Right lobe of liver (tissue), 6 donors: ENCODE measurements around the gene PYGL. TPM values are rescaled to one million over a fixed set of nuclear protein-coding genes. Genes with fewer than 3 reads are reported as not detected.

ENCODE experiments used
- ATAC-seq, 4 donors: fragments of 200-7000 bp; cut with Tn5 transposase; one replicate each; pipeline ENCODE4 v1.9.1; 2020; ENCODE audit warnings: mild to moderate bottlenecking in 4 of 4, moderate library complexity in 4 of 4
- DNase-seq, 3 donors: peaks; one replicate each; pipeline ENCODE4 v3.0.0-alpha.2; 2020
- H3K27ac ChIP-seq, 3 donors: fragments of 200-600 bp; one replicate each; pipeline ENCODE4 v1.8.0; 2022
- H3K27me3 ChIP-seq, 2 donors: fragments of 200-600 bp; one replicate each; pipeline ENCODE4 v1.8.0; 2022
- H3K36me3 ChIP-seq, 4 donors: fragments of 200-600 bp; sonication (generic) in 1 of 4; one replicate each; pipeline versions ENCODE4 v1.5.1 to v1.8.0; 2017 to 2022; ENCODE audit warnings: control low read depth in 1 of 4
- H3K4me1 ChIP-seq, 4 donors: fragments of 200-600 bp; sonication (generic) in 1 of 4; one replicate each; pipeline versions ENCODE4 v1.5.1 to v1.8.0; 2017 to 2022; ENCODE audit warnings: control low read depth in 1 of 4
- H3K4me3 ChIP-seq, 3 donors: fragments of 200-600 bp; one replicate each; pipeline ENCODE4 v1.8.0; 2022
- H3K9me3 ChIP-seq, 4 donors: fragments of 200-600 bp; sonication (generic) in 1 of 4; one replicate each; pipeline versions ENCODE4 v1.5.1 to v1.8.0; 2017 to 2022; ENCODE audit warnings: control low read depth in 1 of 4
- POLR2A ChIP-seq: fragments of 450-650 bp; IDR thresholded peaks from one replicate; pipeline ENCODE4 v1.6.1; 2017; ENCODE audit warnings: antibody characterized with exemption, mild to moderate bottlenecking
- WGBS: methylation state at CpG from one replicate; pipeline ENCODE4 v1.1.6; 2018; ENCODE audit warnings: low coverage, low lambda C conversion rate; ENCODE audit not compliant: insufficient coverage; ENCODE audit errors: missing lambda C conversion rate; 5-methylcytosine and 5-hydroxymethylcytosine counted together
- intact Hi-C, 2 donors: fragments of 100-400 bp; cut with DNase I; formaldehyde crosslinking; loops; one replicate each; pipeline versions ENCODE4 v1.11.2 to v1.14.1; 2022
- total RNA-seq, 6 experiments: library from RNA; depleted of rRNA in 2 of 6; stranded (reverse); fragments of >200 nt in 2 of 6; fragmentation: NEBNext Ultra II Directional in 3 of 6; extraction: Animal tissue kit (Norgen Biotek cat#: 25700) in 3 of 6; gene quantifications; one replicate each; pipeline versions ENCODE4 v1.1.0 to v1.2.4, GENCODE V29; 2016 to 2023
- TF ChIP-seq, protein P1 (sequence below), 4 donors: fragments of 200-600 bp in 3 of 4; fragments of 450-650 bp in 1 of 4; IDR thresholded peaks; one replicate each; pipeline versions ENCODE4 v1.5.1 to v1.8.0; 2016 to 2022; ENCODE audit warnings: antibody characterized with exemption in 4 of 4, mild to moderate bottlenecking in 2 of 4
- donor health status: DM: no; HTN: yes; CAD: no.
- donor health status: DM: no; HTN: no; CAD: no.
- donor health status: DM: no; HTN: no; CAD: no.
- donor health status: DM: no; HTN: yes; CAD: no.
- donor health status: DM: no; HTN: yes; CAD: no.

PYGL gene
- total RNA-seq, 6 experiments from 2014 or later = 80.1 to 130 (median 107) TPM

DNA sequence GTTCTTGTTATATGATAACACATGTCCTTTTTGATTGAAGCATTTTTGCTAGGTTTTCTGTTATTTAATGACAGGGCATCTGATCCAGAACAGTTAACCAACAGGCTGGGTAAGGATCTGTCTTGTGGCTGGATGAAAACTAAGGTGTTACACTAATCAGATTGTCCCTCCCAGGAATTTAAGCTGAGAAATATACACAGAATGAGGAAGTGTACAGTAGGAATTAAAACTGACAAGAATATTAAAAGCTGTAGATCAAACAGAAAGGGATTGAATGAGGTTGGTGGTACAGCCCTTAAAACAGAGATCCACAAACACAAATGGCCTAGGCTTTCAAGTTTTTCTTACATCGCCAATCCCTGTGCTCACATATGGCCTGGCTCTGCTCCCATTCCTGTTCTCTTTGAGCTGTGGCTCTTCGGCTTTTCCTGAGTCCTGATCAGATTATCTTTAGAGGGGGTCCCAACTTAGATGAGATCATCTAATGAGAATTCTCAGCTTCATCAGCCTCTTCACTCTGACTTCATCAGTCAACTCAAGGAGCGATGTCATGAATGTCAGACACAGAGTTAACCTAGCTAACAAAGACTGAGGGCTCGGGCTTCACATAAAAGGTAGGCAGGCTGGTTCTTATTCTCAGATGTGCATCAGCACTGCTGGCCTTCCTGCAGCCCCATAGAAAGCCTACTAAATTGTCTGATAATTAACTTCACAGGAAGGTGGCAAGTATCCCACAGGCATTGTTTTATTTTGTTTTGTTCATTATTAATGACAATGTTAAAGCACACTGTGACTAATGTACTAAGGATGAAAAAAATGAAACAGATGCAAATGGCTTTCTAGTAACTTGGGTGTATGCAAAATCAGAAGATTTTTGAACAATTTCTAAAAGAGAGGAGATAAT lies 11.4 kb downstream of the PYGL start:
- H3K4me1 ChIP-seq = peaks cover 0 to 54% (median 20%) of the 10 kb centered on the region in 4 donors
- H3K36me3 ChIP-seq = peaks cover 0 to 46% (median 11%) of the 10 kb centered on the region in 4 donors
- H3K9me3 ChIP-seq = no peaks in the 10 kb centered on the region
- 95% methylated on average over 4 of the region's 4 CpGs for WGBS
- DNase-seq (no peak), ATAC-seq (no peak)
- no peak overlapping the region for H3K4me3 ChIP-seq
- H3K27ac ChIP-seq = no peak overlapping the region
- intact Hi-C loops = no loop called here
- H3K27me3 ChIP-seq = no peaks in the 10 kb centered on the region
- TF ChIP-seq, protein P1, sequence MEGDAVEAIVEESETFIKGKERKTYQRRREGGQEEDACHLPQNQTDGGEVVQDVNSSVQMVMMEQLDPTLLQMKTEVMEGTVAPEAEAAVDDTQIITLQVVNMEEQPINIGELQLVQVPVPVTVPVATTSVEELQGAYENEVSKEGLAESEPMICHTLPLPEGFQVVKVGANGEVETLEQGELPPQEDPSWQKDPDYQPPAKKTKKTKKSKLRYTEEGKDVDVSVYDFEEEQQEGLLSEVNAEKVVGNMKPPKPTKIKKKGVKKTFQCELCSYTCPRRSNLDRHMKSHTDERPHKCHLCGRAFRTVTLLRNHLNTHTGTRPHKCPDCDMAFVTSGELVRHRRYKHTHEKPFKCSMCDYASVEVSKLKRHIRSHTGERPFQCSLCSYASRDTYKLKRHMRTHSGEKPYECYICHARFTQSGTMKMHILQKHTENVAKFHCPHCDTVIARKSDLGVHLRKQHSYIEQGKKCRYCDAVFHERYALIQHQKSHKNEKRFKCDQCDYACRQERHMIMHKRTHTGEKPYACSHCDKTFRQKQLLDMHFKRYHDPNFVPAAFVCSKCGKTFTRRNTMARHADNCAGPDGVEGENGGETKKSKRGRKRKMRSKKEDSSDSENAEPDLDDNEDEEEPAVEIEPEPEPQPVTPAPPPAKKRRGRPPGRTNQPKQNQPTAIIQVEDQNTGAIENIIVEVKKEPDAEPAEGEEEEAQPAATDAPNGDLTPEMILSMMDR (IDR thresholded peaks at IDR 0.05) = no peak
- no peak for TF ChIP-seq POLR2A

DNA sequence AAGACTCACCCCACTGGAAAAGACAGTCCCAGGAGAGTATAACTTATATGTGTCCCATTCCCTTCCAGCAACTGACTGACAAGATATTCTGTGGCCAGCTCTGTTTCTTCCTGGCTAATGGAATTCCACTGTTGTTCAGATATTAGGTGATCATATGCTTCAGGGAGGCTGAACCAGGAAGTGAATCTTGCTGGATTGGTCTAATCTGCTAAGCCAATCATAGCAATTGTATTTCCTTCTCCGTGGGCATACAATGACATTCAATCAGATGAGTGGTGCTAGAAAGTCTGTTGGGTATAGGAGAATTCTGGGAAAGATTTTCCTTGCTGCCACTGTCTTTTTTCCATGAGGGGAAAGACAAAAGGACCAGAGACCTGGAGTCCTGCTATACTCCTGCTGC lies 12.1 kb downstream of the PYGL start:
- no peak for TF ChIP-seq POLR2A
- TF ChIP-seq, protein P1 (IDR thresholded peaks at IDR 0.05) = no peak
- DNase-seq (no peak), ATAC-seq (no peak)
- no CpG with 5 or more reads among the region's 1 CpG for WGBS
- H3K4me1 ChIP-seq = peaks cover 0 to 53% (median 17%) of the 10 kb centered on the region in 4 donors
- H3K27me3 ChIP-seq = no peaks in the 10 kb centered on the region
- intact Hi-C loops = no loop called here
- no peaks in the 10 kb centered on the region for H3K9me3 ChIP-seq
- H3K27ac ChIP-seq = no peak overlapping the region
- no peak overlapping the region for H3K4me3 ChIP-seq
- H3K36me3 ChIP-seq = peaks cover 0 to 46% (median 11%) of the 10 kb centered on the region in 4 donors

DNA sequence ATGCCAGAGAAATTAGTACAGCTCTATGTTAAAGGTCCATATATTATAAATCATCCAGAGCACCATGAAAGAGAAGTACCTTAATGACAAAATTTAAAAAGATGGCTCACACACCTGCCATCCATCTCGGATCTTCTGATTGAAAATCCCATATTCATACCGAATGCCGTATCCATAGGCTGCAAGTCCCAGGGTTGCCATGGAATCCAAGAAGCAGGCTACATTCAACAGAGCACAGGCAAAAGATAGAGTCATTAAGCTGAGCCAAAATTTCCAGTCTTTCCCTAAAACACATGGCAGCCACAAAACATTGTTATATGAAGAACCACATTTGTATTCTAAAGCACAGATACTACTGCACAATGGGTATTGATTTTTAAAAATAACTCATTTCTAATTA lies 12.7 kb downstream of the PYGL start:
- H3K4me1 ChIP-seq = peaks cover 0 to 47% (median 14%) of the 10 kb centered on the region in 4 donors
- WGBS = 82% methylated on average over 2 of the region's 3 CpGs
- ATAC-seq (no peak), DNase-seq (no peak)
- H3K27me3 ChIP-seq = no peaks in the 10 kb centered on the region
- TF ChIP-seq POLR2A = no peak
- TF ChIP-seq, protein P1 (IDR thresholded peaks at IDR 0.05) = no peak
- peaks cover 0 to 46% (median 11%) of the 10 kb centered on the region in 4 donors for H3K36me3 ChIP-seq
- no peak overlapping the region for H3K4me3 ChIP-seq
- H3K9me3 ChIP-seq = no peaks in the 10 kb centered on the region
- intact Hi-C loops = no loop called here
- no peak overlapping the region for H3K27ac ChIP-seq

DNA sequence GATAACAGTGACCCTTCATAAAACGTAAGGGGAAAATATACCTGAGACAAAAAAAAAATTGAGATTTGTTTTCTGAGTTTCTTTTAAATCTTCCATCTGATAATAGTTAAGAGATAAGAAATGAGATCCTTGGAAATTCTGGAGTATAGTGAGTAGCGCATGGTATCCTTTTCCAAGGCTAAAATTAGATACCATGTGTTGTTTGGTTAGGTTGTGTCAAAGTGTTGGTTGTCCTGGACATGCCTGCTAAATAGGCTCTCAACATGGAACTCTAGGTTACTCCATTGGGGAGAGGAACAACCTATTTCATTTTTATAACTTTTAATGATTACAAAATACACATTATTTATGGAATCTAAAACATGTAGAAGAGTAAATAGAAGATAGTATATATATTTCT lies 14.8 kb downstream of the PYGL start:
- Histone ChIP-seq H3K4me1 (peaks cover 0 to 39% (median 5%) of the 10 kb centered on the region in 4 donors), H3K9me3 (no peaks in the 10 kb centered on the region), H3K27me3 (no peaks in the 10 kb centered on the region), H3K27ac (no peak overlapping the region), H3K36me3 (peaks cover 0 to 49% (median 12%) of the 10 kb centered on the region in 4 donors), H3K4me3 (no peak overlapping the region)
- DNase-seq = no peak
- WGBS = 34% methylated on average over 2 of the region's 2 CpGs
- no peak for TF ChIP-seq POLR2A
- TF ChIP-seq, protein P1 (IDR thresholded peaks at IDR 0.05) = no peak
- intact Hi-C loops = no loop called here
- ATAC-seq = no peak
